HG03558 (cell line): ENCODE measurements around the gene ELP4.
A peak's percentile ranks its signal among the peaks of the same experiment; 100 is the strongest.

Source experiments
- ATAC-seq: cut with Tn5 transposase; IDR thresholded peaks from one replicate; pipeline ENCODE4 v1.9.1; 2021; ENCODE audit warnings: moderate number of reproducible peaks; ENCODE audit not compliant: unreplicated experiment; ENCODE audit errors: extremely low read depth

The ELP4 gene

GRCh38 chr11:31806928-31807798, 297.6 kb downstream of the ELP4 start:
- no peak for ATAC-seq

- no peak for ATAC-seq
Measured at GRCh38 chr11:31807799-31808667, 298.5 kb downstream of the ELP4 start.

- ATAC-seq = no peak
Measured at GRCh38 chr11:31808721-31809540, 299.4 kb downstream of the ELP4 start.

GRCh38 chr11:31809541-31809856, 299.9 kb downstream of the ELP4 start:
- ATAC-seq = no peak

- no peak for ATAC-seq
Measured at GRCh38 chr11:31809857-31810778, 300.6 kb downstream of the ELP4 start.

GRCh38 chr11:31810779-31811647, 301.4 kb downstream of the ELP4 start, which contains the start of gene PAX6:
TSS of gene PAX6 (minus strand) at chr11:31811322. CDS start at chr11:31806411, 4,911 bp downstream.
- peak; percentile 50 for ATAC-seq

- no peak for ATAC-seq
Measured at GRCh38 chr11:31812383-31813381, 303.1 kb downstream of the ELP4 start.

- ATAC-seq = no peak
Measured at GRCh38 chr11:31813391-31814175, 304.0 kb downstream of the ELP4 start.

- ATAC-seq = no peak
Measured at GRCh38 chr11:31814176-31814868, 304.8 kb downstream of the ELP4 start.

- ATAC-seq = no peak
Measured at GRCh38 chr11:31815711-31816467, 306.3 kb downstream of the ELP4 start.

GRCh38 chr11:31816468-31817053, 307.0 kb downstream of the ELP4 start:
- no peak for ATAC-seq

GRCh38 chr11:31817054-31817620, 307.6 kb downstream of the ELP4 start:
- no peak for ATAC-seq

- no peak for ATAC-seq
Measured at GRCh38 chr11:31817621-31818424, 308.3 kb downstream of the ELP4 start.

- no peak for ATAC-seq
Measured at GRCh38 chr11:31818425-31818755, 308.8 kb downstream of the ELP4 start.
